K562 (cell line): Measurements from ENCODE around the gene LIFR. TPM values are rescaled to one million over a fixed set of nuclear protein-coding genes. Genes with fewer than 3 reads are reported as not detected.

Experiments used
- ATAC-seq: fragments of 200-7000 bp; cut with Tn5 transposase; 3 replicates; pipeline ENCODE4 v1.9.1; 2020; ENCODE audit warnings: moderate library complexity
- BruUV-seq: library from RNA; stranded (reverse); fragments of 400-500 nt; replicated peaks from 2 replicates; lab custom pipeline; 2021; lab: Mats Ljungman, UMichigan
- CTCF ChIA-PET: fragments of 300-600 bp; formaldehyde crosslinking; extraction: SDS; loops from one replicate; lab custom pipeline; 2021; ENCODE audit warnings: low intra/inter-chr PET ratio; lab: Yijun Ruan, JAX
- POLR2A ChIA-PET: fragments of 300-600, 350-650 bp; sonication (Branson Sonifier 250); formaldehyde crosslinking; extraction: SDS; loops from one replicate; lab custom pipeline; 2021; ENCODE audit warnings: antibody characterized with exemption, inconsistent platforms; lab: Yijun Ruan, JAX
- DNase-seq, 4 experiments: peaks; one replicate each; pipeline versions ENCODE4 v3.0.0 to v3.0.0-alpha.2; 2011 to 2018; ENCODE audit warnings: low spot score in 3 of 4, mixed read lengths in 3 of 4; ENCODE audit errors: extremely low read depth in 1 of 4
- FAIRE-seq: peaks from 2 replicates; lab custom pipeline; 2011; peaks lifted over from hg19 to GRCh38; lab: Jason Lieb, UNC
- H2AFZ ChIP-seq: 2 replicates; pipeline ENCODE4 v1.6.0; 2011; ENCODE audit warnings: low read depth, low read length, control low read depth, inconsistent platforms
- H3K27ac ChIP-seq: fragments of 200-600 bp; 3 replicates; pipeline ENCODE4 v1.8.0; 2011; ENCODE audit warnings: low read depth, mild to moderate bottlenecking, control low read depth, inconsistent platforms, low read length, moderate library complexity, mixed read lengths; ENCODE audit errors: extremely low read depth
- H3K27me3 ChIP-seq, 2 experiments: fragments of 300-600 bp in 1 of 2; 2 replicates in 1 of 2; 3 replicates in 1 of 2; pipeline versions ENCODE4 v1.6.0 to v1.8.0; 2011; ENCODE audit warnings: inconsistent platforms in 2 of 2, low read length in 2 of 2, mild to moderate bottlenecking in 1 of 2, mixed read lengths in 1 of 2, moderate library complexity in 1 of 2; ENCODE audit not compliant: control insufficient read depth in 2 of 2, insufficient read depth in 2 of 2
- H3K36me3 ChIP-seq: fragments of 300-600 bp; 3 replicates; pipeline ENCODE4 v1.8.0; 2011; ENCODE audit warnings: mild to moderate bottlenecking, low read length, inconsistent platforms; ENCODE audit not compliant: control insufficient read depth, insufficient read depth
- H3K4me1 ChIP-seq, 2 experiments: fragments of 200-600 bp in 1 of 2; replicated peaks in 1 of 2; 2 replicates in 1 of 2; 3 replicates in 1 of 2; pipeline versions ENCODE4 v1.5.1 to v1.8.0; 2011; ENCODE audit warnings: inconsistent platforms in 2 of 2, low read length in 2 of 2, mild to moderate bottlenecking in 1 of 2, mixed read lengths in 1 of 2, moderate library complexity in 1 of 2; ENCODE audit not compliant: control insufficient read depth in 2 of 2, insufficient read depth in 2 of 2
- H3K4me2 ChIP-seq: 2 replicates; pipeline ENCODE4 v1.6.1; 2011; ENCODE audit warnings: low read length, control low read depth, inconsistent platforms, mixed read lengths; ENCODE audit not compliant: insufficient read depth
- H3K4me3 ChIP-seq: fragments of 200-600 bp; sonication (generic), shearing (Covaris generic); 2 replicates; pipeline ENCODE4 v1.5.1; 2016; ENCODE audit warnings: control low read depth, inconsistent platforms
- H3K79me2 ChIP-seq: fragments of 200-600 bp; 3 replicates; pipeline ENCODE4 v1.8.0; 2011; ENCODE audit warnings: low read length, inconsistent platforms; ENCODE audit not compliant: control insufficient read depth, insufficient read depth
- H3K9ac ChIP-seq, 2 experiments: 2 replicates each; pipeline versions ENCODE4 v1.6.0 to v1.6.1; 2011; ENCODE audit warnings: low read depth in 2 of 2, low read length in 2 of 2, control low read depth in 1 of 2, inconsistent platforms in 1 of 2, mild to moderate bottlenecking in 1 of 2, mixed read lengths in 1 of 2; ENCODE audit not compliant: insufficient read depth in 1 of 2
- H3K9me1 ChIP-seq: one replicate; pipeline ENCODE4 v1.6.0; 2011; ENCODE audit warnings: inconsistent platforms, mild to moderate bottlenecking, low read length, moderate library complexity; ENCODE audit not compliant: control insufficient read depth, insufficient read depth
- H3K9me3 ChIP-seq: replicated peaks from 2 replicates; pipeline ENCODE4 v1.5.1; 2011; ENCODE audit warnings: low read depth, low read length, inconsistent platforms; ENCODE audit not compliant: control insufficient read depth, insufficient read depth
- H4K20me1 ChIP-seq: replicated peaks from 2 replicates; pipeline ENCODE4 v1.6.1; 2011; ENCODE audit warnings: low read length, inconsistent platforms, mixed read lengths; ENCODE audit not compliant: control insufficient read depth, insufficient read depth
- MCM7 ChIP-seq, 2 experiments: fragments of 450-650 bp; IDR thresholded peaks; 2 replicates each; pipeline ENCODE4 v1.6.1; 2016 to 2018
- OTX1 ChIP-seq: fragments of 450-650 bp; formaldehyde crosslinking; IDR thresholded peaks from 2 replicates; pipeline ENCODE4 v1.4.0; 2022; ENCODE audit warnings: mild to moderate bottlenecking
- WGBS: fragments of 100-300 bp; shearing (Covaris generic); methylation state at CpG from one replicate; pipeline ENCODE4 v1.1.6; 2016; ENCODE audit warnings: low coverage, mixed read lengths; ENCODE audit not compliant: insufficient coverage; ENCODE audit errors: missing lambda C conversion rate; 5-methylcytosine and 5-hydroxymethylcytosine counted together
- in situ Hi-C: fragments of 300-500 bp; cut with MboI; formaldehyde crosslinking; loops from 4 replicates; pipeline ENCODE4 v1.15.0; 2018; ENCODE audit warnings: inconsistent platforms, mixed read lengths
- intact Hi-C: fragments of 100-400 bp; cut with micrococcal nuclease; formaldehyde crosslinking; loops from 2 replicates; pipeline ENCODE4 v1.14.2; 2022
- polyA plus RNA-seq, 8 experiments: library from polyadenylated mRNA; depleted of rRNA in 4 of 8; stranded (reverse) in 5 of 8; unstranded in 3 of 8; fragments of >200 nt; fragmentation: Nextera tagmentation in 2 of 8; fragmentation: Illumina TruSeq in 1 of 8; extraction: Ambion mirVana in 2 of 8; extraction: Trizol in 1 of 8; gene quantifications; 2 replicates each; pipeline versions ENCODE4 v1.2.1 to v1.2.3, GENCODE V29; 2011 to 2014; ENCODE audit warnings: inconsistent platforms in 1 of 8, missing spikeins in 1 of 8
- total RNA-seq, 7 experiments: library from RNA; depleted of rRNA in 6 of 7; stranded (reverse); fragments of >200 nt in 6 of 7; fragmentation: Illumina TruSeq in 2 of 7; extraction: Trizol in 2 of 7; gene quantifications; 2 replicates each; pipeline versions ENCODE4 v1.2.1 to v1.2.3, GENCODE V29; 2011 to 2021; ENCODE audit warnings: low replicate concordance in 1 of 7
- TF ChIP-seq, protein P1 (sequence below): fragments of 450-650 bp; formaldehyde crosslinking; IDR thresholded peaks from 2 replicates; pipeline ENCODE4 v1.4.0; 2022; ENCODE audit warnings: missing genetic modification characterization
- TF ChIP-seq, protein P2 (sequence below): IDR thresholded peaks from 2 replicates; pipeline ENCODE4 v1.6.1; 2016; ENCODE audit warnings: missing genetic modification characterization, missing compliant biosample characterization

The LIFR gene
- total and polyA plus RNA-seq, 9 of the 15 experiments (the other 6 are each of a cell fraction or from before 2014, with no cell fraction given), result 0.43 to 5.7 (median 3.3) TPM

DNA sequence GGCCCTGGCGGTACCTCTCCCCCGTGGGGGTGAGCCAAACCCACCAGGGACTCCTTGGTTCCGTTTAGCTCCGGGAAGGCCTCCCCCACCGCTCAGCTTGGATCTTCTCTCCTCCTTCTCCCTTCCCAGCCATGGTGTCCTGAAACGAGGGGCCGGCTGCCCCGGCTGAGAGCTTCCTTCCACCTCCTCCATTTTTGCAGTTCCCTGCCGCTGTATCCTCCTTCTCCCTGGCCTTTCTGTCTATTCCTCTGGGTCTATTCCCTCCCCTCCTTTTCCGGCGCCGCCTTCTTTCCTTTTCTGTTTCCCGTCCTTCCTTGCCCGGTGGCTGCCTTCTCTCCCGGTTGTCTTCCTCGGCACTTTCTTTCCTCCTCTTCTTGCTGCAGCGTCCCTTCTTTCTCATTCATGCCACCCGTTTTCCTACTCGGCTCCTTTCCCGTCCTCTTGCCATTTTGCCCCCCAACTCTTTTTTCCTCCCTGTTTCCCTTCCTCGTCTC, 110.4 kb downstream of the LIFR start:
- FAIRE-seq, result no peak
- Histone ChIP-seq H3K4me1 (peaks cover 0 to 6% of the 10 kb centered on the region in 2 experiments; a peak in 1 of 5 replicates), H3K79me2 (no peaks in the 10 kb centered on the region), H3K9me1 (no peaks in the 10 kb centered on the region), H3K27ac (no peak overlapping the region), H4K20me1 (no peaks in the 10 kb centered on the region), H3K9me3 (no peaks in the 10 kb centered on the region), H3K27me3 (peaks cover 6 to 42% of the 10 kb centered on the region in 2 experiments; a peak in 4 of 5 replicates), H3K36me3 (no peaks in the 10 kb centered on the region), H3K4me3 (no peak overlapping the region), H3K4me2 (no peak overlapping the region), H2AFZ (peak overlapping the region; percentile 20; the same call in 1 of the 2 replicates), H3K9ac (peak overlapping the region in 1 of 2 experiments; percentile 67; a peak in 2 of 4 replicates)
- ATAC-seq, result no peak
- CTCF ChIA-PET, result no interaction called here
- 13% methylated on average over 16 of the region's 21 CpGs for WGBS
- no peak for DNase-seq
- TF ChIP-seq, protein P1, sequence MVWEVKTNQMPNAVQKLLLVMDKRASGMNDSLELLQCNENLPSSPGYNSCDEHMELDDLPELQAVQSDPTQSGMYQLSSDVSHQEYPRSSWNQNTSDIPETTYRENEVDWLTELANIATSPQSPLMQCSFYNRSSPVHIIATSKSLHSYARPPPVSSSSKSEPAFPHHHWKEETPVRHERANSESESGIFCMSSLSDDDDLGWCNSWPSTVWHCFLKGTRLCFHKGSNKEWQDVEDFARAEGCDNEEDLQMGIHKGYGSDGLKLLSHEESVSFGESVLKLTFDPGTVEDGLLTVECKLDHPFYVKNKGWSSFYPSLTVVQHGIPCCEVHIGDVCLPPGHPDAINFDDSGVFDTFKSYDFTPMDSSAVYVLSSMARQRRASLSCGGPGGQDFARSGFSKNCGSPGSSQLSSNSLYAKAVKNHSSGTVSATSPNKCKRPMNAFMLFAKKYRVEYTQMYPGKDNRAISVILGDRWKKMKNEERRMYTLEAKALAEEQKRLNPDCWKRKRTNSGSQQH (CRISPR knock-in tag), result 0 out of 2 replicates have a peak, but pooled peaks have one; percentile 67
- TF ChIP-seq, protein P2, sequence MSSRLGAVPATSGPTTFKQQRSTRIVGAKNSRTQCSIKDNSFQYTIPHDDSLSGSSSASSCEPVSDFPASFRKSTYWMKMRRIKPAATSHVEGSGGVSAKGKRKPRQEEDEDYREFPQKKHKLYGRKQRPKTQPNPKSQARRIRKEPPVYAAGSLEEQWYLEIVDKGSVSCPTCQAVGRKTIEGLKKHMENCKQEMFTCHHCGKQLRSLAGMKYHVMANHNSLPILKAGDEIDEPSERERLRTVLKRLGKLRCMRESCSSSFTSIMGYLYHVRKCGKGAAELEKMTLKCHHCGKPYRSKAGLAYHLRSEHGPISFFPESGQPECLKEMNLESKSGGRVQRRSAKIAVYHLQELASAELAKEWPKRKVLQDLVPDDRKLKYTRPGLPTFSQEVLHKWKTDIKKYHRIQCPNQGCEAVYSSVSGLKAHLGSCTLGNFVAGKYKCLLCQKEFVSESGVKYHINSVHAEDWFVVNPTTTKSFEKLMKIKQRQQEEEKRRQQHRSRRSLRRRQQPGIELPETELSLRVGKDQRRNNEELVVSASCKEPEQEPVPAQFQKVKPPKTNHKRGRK (tag), result 0 out of 2 replicates have a peak, but pooled peaks have one; percentile 17
- TF ChIP-seq MCM7 (IDR thresholded peaks at IDR 0.05) (no peak), OTX1 (0 out of 2 replicates have a peak, but pooled peaks have one; percentile 56)
- BruUV-seq, result no TSS peak
- intact Hi-C loops (loop anchor here (10.0 kb wide), 1 partner anchor 639 kb away; no protein-coding TSS in a partner anchor), in situ Hi-C loops (no loop called here)
- POLR2A ChIA-PET, result interaction anchor here (0.6 kb wide), 1 partner anchor 240 kb away, joined by 3 read pairs; no protein-coding TSS in a partner anchor
